GM18907 (cell line): ENCODE results near the gene ERO1B.
"Not testable (repeated sequence)": the region's sequence is repeated elsewhere in the genome, so short reads cannot be mapped to it uniquely, and the experiment has no call there.

Experiments used
- ATAC-seq: cut with Tn5 transposase; IDR thresholded peaks from one replicate; pipeline ENCODE4 v1.9.1; 2021; ENCODE audit warnings: mild to moderate bottlenecking, moderate library complexity; ENCODE audit not compliant: unreplicated experiment

ERO1B gene

GRCh38 chr1:236193184-236193583, 88.6 kb downstream of the ERO1B start:
- no peak for ATAC-seq

GRCh38 chr1:236188084-236188483, 93.7 kb downstream of the ERO1B start:
- not testable (repeated sequence) for ATAC-seq

GRCh38 chr1:236186471-236186870, 95.3 kb downstream of the ERO1B start:
- not testable (repeated sequence) for ATAC-seq

GRCh38 chr1:236185687-236186086, 96.1 kb downstream of the ERO1B start:
- ATAC-seq: no peak

GRCh38 chr1:236181059-236181458, 100.7 kb downstream of the ERO1B start:
- ATAC-seq: no peak

- ATAC-seq: no peak
These were observed 102.1 kb downstream of the ERO1B start for GRCh38 chr1:236179634-236180033.

- ATAC-seq: no peak
These were observed 105.1 kb downstream of the ERO1B start for GRCh38 chr1:236176337-236177336.

GRCh38 chr1:236175642-236176336, 106.0 kb downstream of the ERO1B start:
- ATAC-seq: peak; percentile 84

GRCh38 chr1:236173174-236173767, 108.5 kb downstream of the ERO1B start:
- ATAC-seq: no peak

GRCh38 chr1:236172041-236172579, 109.6 kb downstream of the ERO1B start:
- ATAC-seq: no peak

- no peak for ATAC-seq
These were observed 112.9 kb downstream of the ERO1B start for GRCh38 chr1:236168716-236169429.

- ATAC-seq: no peak
These were observed 114.2 kb downstream of the ERO1B start for GRCh38 chr1:236167578-236167977.

- no peak for ATAC-seq
These were observed 114.6 kb downstream of the ERO1B start for GRCh38 chr1:236167154-236167553.

GRCh38 chr1:236166041-236166440, 115.7 kb downstream of the ERO1B start:
- ATAC-seq: no peak
